HG03565 (cell line): ENCODE data around the gene ARHGEF16.

Source experiments
- ATAC-seq: cut with Tn5 transposase; IDR thresholded peaks from one replicate; pipeline ENCODE4 v1.9.1; 2021; ENCODE audit warnings: mild to moderate bottlenecking, moderate library complexity; ENCODE audit not compliant: unreplicated experiment

Gene ARHGEF16

DNA sequence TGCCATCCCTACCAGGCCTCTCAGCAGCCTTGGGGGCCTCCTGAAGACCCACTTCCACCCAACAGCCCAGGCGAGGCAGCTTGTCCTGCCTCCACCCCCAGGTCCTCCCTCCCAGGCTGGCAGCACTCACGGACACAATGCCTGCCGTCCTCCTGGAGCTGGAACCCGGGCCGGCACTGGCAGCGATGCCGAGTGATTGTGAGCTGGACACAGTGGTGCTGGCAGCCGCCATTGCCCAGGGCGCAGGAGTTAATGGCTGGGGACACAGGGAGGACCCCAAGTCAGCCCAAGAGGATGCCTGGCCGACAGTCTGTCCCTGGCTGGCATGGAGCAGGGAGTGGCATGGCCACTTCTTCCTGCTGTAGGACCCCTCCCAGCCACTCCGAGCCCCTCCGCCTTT lies 60.8 kb downstream of the ARHGEF16 start:
- ATAC-seq, result no peak

- ATAC-seq, result no peak
These were observed 61.5 kb downstream of the ARHGEF16 start for GRCh38 chr1:3515774-3516480.

DNA sequence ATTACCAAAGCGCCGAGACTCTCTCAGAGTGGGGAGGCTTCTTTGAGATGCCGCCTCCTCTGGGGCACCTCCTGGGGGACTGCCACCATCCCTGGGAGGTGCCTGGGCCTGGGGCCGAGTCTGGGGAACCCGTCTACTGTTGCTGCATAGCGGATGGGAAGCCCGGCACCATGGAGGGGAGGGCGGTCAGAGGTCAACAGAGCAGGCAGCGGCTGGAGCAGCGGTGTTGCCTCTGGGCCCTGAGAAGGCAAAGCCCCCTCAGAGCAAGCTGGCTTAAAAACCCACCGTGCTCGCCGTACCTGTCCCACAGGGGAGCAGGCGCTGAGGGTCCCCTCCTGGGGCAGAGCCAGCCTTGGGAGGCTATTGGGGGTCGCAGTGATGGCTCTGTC lies 62.0 kb downstream of the ARHGEF16 start:
- ATAC-seq, result no peak

DNA sequence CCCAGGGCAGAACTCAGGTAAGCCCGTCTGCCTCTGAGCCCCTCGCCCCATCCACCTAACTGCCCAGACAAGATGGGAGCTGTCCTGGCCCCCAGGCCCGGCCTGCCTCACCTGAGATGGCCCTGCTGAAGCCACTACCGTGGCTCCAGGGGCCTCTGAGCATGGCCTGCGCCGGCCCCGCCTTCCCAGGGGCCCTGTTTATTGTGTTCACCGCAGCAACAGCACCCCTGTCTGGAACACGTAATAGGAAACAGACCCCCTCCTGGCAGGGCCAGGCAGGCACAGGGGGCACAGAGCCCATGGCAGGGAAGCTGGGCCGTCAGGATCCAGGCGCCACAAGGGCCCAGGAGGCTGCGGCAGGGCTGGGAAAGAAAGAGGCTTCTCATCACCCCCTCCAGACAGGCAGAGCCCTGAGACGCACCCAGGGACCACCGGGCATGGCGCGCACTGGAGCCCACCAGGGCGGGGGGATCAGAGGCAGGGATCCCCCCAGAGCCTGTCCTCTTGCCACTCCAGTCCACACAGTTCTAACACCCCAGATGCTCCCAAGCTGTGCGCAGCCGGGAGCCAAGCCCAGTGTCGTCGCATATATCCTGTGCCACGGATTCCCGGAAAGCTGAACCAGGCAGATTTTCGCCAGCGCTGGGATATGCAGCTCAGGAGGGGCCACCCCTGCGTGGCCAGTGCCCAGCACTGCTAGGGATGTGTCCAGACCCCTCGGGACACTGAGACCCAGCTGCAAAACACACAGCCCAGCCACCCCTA lies 62.6 kb downstream of the ARHGEF16 start:
- ATAC-seq, result no peak

- no peak for ATAC-seq
These were observed 63.8 kb downstream of the ARHGEF16 start for GRCh38 chr1:3518256-3518655.

DNA sequence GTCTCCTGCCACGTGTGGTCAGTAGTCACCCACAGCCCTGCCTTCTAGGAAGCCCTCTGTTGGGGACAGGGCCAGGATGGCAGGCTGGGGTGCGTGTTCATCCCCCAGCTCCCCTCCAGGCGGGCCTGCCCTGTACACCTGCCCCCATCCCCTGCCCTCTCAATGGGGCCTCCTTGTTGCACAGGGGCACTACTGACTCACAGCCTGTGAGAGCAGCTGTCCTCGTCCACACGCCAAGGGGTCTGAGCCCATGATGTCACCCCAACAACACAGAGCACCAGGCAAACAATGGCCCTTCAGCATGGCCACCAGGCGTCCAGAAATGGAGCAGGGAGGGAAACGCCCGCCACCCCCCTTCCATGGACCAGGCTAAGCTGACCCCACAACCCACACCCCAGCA lies 64.3 kb downstream of the ARHGEF16 start:
- no peak for ATAC-seq

DNA sequence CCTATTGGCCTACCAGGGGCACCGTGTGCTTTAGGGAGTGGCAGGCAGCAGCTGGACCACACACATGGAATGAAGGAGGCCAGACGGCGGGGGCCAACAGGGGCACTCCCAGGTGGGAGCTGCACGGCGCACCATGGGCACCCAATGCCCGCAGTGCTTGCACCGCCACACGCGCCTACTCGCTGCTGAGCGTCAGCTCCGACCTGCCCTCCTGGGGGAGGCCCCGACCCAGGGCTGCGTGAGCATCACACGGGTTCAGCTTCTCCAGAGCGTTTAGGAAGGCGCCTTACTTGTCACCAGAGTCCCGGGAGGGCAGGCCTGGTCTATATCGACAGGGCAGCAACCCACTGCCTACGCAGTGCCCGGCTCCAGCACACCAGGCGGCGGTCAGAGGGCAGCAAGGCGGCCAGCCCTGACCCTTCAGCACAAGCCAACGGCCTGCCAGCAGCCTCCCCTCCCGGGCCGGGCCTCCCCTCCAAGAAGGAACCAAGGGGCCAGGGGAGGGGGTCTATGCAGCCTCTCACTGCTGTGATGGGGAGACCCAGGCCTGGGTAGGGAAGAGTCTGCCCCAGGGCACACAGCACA lies 64.9 kb downstream of the ARHGEF16 start:
- ATAC-seq, result no peak

DNA sequence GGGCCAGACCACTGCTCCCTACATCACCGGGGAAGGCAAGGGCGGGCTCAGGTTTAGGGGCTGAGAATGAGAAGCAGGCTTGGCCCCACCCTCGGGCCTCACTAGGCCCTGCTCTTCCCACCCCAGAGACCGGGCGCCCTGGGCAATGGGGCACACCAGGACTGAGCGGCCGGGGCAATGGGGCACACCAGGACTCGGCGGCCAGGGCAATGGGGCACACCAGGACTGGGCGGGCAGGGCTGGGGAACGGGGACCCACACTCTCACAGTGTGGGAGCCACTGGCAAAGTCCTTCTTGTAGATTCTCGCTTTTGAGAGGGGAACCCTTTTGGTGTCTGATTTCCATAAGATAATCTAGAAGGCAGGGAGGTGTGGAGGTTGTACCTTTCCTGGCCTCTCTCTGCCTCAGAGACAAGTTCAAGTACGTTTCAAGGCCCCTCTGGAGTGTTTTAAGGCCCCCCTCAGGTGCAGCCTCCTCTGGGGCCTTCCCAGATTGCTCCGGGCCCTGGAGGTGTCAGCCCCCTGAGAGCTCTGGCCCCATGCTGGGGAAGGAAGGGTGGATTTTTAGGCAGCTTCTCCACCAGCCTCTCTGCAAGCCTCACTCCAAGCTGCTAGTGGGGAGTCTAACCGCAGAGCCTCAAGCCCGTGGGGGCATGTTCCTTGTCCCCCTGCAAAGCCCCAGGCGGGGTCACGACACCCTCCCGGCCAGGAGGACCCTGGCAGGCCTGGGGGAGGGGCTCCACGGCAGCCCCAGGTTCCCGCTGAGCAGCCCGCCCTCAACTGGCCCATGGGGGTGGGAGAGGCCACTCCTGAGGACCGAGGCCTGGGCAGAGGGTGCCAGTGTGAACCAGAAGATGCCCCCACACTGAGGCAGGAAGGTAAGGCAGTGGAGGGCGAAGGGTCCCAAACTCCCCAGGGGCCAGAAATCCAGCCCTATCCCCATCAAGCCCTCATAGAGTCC lies 66.2 kb downstream of the ARHGEF16 start:
- no peak for ATAC-seq

GRCh38 chr1:3521426-3521825 lies 67.0 kb downstream of the ARHGEF16 start:
- no peak for ATAC-seq

- no peak for ATAC-seq
These were observed 67.6 kb downstream of the ARHGEF16 start for GRCh38 chr1:3522112-3522511.

- no peak for ATAC-seq
These were observed 68.2 kb downstream of the ARHGEF16 start for GRCh38 chr1:3522564-3523265.

- ATAC-seq, result no peak
These were observed 69.5 kb downstream of the ARHGEF16 start for GRCh38 chr1:3523980-3524379.

DNA sequence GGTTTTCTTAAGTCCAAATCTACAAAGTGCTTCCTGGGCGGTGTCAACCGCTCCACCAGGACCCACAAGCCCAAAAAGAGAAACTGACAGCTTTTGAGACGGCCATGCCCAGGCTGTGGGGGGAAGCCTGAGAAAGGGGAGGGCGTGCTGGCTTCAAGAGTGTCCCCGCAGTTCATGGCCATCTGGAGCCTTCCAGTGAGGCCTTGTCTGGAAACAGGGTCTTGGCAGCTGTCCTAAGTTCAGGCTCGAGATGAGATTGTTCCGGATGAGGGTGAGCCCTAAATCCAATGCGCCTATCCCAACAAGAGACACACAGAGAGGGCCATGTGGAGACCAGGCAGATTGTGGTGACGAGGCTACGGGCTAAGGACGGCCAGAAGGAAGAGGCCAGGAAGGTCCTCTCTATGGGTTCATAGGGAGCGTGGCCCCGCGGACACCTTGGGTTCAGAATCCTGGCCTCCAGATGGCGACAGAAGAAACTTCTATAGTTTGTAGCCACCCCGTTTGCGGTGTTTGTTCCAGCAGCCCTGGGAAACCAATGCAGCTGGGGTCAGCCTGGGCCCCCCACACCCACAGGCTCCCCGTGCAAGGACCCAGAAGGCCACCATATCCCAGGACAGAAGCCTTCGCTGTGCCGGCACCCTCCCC lies 70.2 kb downstream of the ARHGEF16 start:
- ATAC-seq, result no peak

DNA sequence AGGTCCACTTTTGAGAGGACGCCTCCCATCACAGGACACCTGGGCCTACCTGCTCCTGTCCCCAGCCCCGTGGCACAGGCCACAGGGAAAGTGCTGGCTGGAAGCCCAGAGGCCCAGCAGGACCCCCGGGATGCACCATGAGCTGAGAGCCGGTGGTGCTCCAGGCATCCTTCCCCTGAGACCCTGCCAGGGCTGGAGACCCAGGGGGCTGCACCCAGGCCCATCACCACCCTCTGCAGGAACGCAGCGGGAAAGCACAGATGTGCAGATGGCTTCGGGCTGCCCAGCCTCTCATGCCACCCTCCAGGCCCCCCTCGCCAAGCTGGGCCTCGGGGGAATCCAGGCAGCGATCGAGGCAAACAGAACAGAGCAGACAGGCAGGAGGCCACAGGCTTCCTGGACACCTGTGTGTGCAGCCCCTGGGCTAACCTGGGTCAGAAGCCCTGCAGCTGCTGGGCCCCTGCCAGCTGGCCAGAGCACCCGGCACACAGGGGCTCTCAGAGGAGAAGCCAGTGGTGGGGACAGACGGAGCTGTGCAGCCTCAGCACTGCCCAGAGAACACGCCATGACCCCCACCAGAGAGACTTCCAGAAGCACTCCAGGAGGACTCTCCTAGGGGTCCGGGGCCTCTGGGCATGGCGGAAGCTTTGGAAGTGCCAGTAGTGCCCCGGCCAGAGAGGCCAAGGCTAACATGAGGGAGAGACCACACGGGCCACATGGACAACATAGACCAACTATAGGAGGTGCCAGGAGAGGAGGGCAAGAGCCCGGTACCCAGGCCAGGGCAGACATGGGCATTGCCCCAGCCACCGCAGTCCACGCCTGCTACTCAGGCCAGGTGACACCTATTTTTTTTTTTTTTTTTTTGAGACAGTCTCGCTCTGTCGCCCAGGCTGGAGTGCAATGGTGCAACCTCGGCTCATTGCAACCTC lies 71.4 kb downstream of the ARHGEF16 start:
- no peak for ATAC-seq

DNA sequence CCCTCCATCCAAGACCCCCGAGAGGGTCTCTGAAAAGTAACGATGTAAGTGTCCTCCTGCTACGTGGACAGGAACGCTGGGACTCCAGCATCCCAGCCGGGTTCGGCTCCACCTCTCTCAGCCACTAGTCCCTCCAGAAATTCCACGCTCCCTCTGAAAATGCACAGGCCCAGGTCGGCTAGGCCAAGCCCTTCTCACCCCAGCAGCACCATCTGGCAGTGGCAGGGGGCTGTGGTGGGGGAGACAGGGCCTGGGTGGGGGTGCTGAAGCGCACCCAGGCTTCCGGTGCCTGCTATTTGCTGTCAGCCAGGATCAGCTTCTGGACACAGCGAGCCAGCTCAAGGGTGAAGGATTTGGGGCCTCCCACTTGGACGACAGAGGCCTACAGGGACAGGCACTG lies 73.3 kb downstream of the ARHGEF16 start:
- no peak for ATAC-seq

DNA sequence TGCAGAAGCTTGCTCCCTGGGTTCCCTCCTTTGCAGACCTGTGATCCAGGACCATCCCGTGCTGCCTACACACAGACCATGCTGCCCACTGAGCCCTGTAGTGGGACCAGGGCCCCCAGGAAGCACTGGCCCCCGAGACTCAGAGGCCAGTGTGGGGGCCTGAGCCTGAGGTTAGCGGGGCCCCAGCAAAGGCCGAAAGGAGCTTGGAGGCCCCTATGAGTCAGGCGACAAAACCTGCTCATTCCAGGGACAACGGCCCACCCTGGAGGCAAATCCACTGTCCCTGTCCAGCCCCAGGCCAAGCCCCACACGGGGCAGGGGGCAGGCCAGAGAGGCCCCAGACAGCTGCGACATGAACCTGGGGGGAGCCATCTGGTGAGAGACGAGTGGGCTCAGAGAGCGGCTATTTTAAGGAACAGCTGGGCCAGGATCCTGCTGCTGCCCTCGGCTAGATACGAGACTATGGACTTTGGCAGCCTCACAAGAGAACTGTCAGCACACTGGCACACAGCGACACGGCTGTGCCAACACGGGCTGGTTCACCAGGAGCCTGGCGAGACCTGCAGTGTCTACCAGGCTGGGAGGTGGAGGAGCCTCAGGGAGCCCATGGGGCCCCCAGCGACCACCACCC lies 74.7 kb downstream of the ARHGEF16 start:
- no peak for ATAC-seq

GRCh38 chr1:3530086-3530925 lies 75.8 kb downstream of the ARHGEF16 start:
- no peak for ATAC-seq
